ENCODE data around the gene SAMD1. TPM values are rescaled to one million over a fixed set of nuclear protein-coding genes. Genes with fewer than 3 reads are reported as not detected.

The SAMD1 gene
- total and polyA plus RNA-seq, 11 donors: 26.7 to 62.6 (median 38.3) TPM

DNA sequence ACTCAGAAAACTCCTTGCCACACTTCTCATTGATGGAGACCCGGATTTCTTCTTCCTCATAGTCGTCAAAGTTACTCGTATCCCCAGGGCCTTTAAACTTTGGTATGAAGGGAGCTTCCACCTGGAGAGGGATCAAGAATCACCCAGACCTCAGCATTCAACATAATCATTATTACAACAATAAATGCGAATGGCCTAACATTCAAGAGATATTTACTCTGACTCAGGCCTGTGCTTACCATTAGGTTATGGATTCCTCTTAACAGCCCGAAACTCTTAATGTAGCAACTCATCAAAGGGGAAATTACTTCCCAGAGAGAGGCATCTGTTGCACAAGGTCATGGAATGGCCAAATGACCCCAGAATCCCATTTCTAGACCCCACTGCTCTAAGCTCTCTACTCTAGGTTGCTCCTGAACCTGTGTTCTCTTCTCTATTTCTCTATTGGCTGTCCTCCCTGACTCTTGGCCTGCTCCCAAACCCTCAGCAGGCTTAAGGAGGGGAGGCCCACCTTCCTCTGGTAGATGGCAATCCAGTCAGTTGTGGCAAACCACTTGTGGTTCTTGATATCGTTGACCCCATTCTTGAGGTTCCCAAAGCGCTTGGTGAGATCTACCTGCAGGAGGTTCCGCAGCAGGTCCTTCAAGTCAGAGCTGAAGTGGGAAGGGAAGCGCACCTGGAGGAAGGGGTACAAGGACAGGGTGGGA lies 2.7 kb upstream of the SAMD1 start:
- no peak for DNase-seq
- H3K27ac ChIP-seq: no peak overlapping the region
- H3K4me1 ChIP-seq: peaks cover 0 to 19% (median 12%) of the 10 kb centered on the region in 12 donors
- TF ChIP-seq POLR2A (IDR thresholded peaks at IDR 0.05) (no peak), CTCF (IDR thresholded peaks at IDR 0.05) (no peak)
- no peak for ATAC-seq
- intact Hi-C loops (cut with DNase I): loop anchor here in 1 of 10 donors (2.0 kb wide), 1 partner anchor 20 kb away; a partner anchor contains a TSS
- H3K27me3 ChIP-seq: no peaks in the 10 kb centered on the region
- H3K36me3 ChIP-seq: peaks cover 0 to 40% (median 33%) of the 10 kb centered on the region in 9 donors
- H3K9me3 ChIP-seq: peaks cover 0 to 13% (median 7%) of the 10 kb centered on the region in 12 donors
- WGBS, 4 donors: 96 to 98% (median 97%) methylated on average over 9 of the region's 9 CpGs
- no peak overlapping the region for H3K4me3 ChIP-seq

GRCh38 chr19:14091813-14092462 lies 1.4 kb upstream of the SAMD1 start:
- 27 to 32% (median 31%) methylated on average over 14 to 15 of the region's 15 CpGs for WGBS, 4 donors
- TF ChIP-seq CTCF (IDR thresholded peaks at IDR 0.05): no peak
- no peak for TF ChIP-seq POLR2A (IDR thresholded peaks at IDR 0.05)
- Histone ChIP-seq H3K36me3 (peaks cover 0 to 40% (median 26%) of the 10 kb centered on the region in 9 donors), H3K4me3 (peak overlapping the region; percentile 61 to 96 (median 88)), H3K27me3 (no peaks in the 10 kb centered on the region), H3K9me3 (peaks cover 0 to 13% (median 7%) of the 10 kb centered on the region in 12 donors), H3K27ac (peak overlapping the region; percentile 11 to 99 (median 96)), H3K4me1 (peaks cover 0 to 19% (median 12%) of the 10 kb centered on the region in 12 donors)
- intact Hi-C loops (cut with DNase I): loop anchor here in 1 of 10 donors (2.0 kb wide), 1 partner anchor 21 kb away; a partner anchor contains a TSS
- ATAC-seq: peak in 2 of 4 donors; percentile 2
- DNase-seq: no peak

DNA sequence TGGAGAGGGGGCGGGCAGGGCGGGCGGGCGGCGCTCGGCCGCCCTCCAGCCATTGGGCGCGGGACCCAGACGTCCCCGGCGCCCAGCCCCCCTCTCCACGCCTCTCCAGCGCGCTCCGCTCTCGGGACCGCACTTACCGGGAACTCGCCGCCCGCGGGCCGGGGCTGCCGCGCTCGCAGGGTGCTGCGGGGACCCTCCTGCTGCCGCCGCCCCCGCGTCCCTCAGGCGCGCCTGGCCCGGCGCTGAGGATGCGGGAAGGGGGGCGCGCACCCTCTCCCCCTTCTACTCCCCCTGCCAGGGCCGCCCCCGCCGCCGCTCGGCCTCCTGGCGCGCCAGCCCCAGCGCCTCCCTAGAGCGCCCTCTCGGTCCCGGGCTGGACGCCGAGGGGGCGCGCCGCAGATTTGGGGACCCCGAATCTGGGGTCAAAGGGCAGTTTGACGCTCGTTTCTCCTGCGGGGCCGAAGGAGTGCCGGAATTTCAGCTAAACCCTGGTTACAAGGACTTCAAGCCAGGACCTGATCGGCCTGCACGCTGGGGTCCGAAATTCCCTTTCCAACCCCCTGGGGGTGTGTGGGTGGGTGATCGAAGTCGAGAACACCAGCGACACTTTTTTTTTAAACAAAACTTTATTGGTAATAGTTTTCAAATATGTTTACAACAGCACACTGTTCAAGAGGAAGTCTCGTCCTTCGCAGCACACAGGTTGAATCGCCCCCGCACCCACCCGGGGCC lies 696 bp upstream of the SAMD1 start:
- H3K27me3 ChIP-seq: no peaks in the 10 kb centered on the region
- TF ChIP-seq CTCF (IDR thresholded peaks at IDR 0.05) (peak in 7 of 12 donors; percentile 13 to 51 (median 31)), POLR2A (IDR thresholded peaks at IDR 0.05) (peak; percentile 12 to 92)
- peaks cover 0 to 35% (median 20%) of the 10 kb centered on the region in 9 donors for H3K36me3 ChIP-seq
- WGBS, 4 donors: 0 to 2% (median 1%) methylated on average over 17 to 72 of the region's 72 CpGs
- peaks cover 0 to 13% (median 7%) of the 10 kb centered on the region in 12 donors for H3K9me3 ChIP-seq
- intact Hi-C loops (cut with DNase I): no loop called here
- DNase-seq: peak in 2 of 5 donors; percentile 56 to 90
- peaks cover 0 to 19% (median 12%) of the 10 kb centered on the region in 12 donors for H3K4me1 ChIP-seq
- peak overlapping the region; percentile 89 to 99 (median 96) for H3K27ac ChIP-seq
- ATAC-seq: peak; percentile 57 to 87 (median 80)
- peak overlapping the region; percentile 61 to 96 (median 88) for H3K4me3 ChIP-seq
